ENCODE measurements around the gene RGS14. TPM values are rescaled to one million over a fixed set of nuclear protein-coding genes. Genes with fewer than 3 reads are reported as not detected.

The RGS14 gene
- polyA plus RNA-seq, 1 donor (not counting 4 experiments of a cell fraction or from before 2014, with no cell fraction given) = 8.6 TPM

Other genes starting within 250 kb of the RGS14 start
- 8.6 to 14.0 TPM (median 13.6 TPM) in 3 replicates for gene NSD1, start 224.2 kb upstream of the RGS14 start, polyA plus RNA-seq
- gene RAB24, start 54.2 kb upstream of the RGS14 start, polyA plus RNA-seq = 20.0 to 40.1 TPM (median 22.4 TPM) in 3 replicates
- gene PRELID1, start 54.1 kb upstream of the RGS14 start, polyA plus RNA-seq = 245 to 280 TPM (median 248 TPM) in 3 replicates
- gene MXD3, start 46.0 kb upstream of the RGS14 start, polyA plus RNA-seq = 0.69 to 1.2 TPM (median 0.97 TPM) in 3 replicates
- gene LMAN2, start 6.3 kb upstream of the RGS14 start, polyA plus RNA-seq = 105 to 147 TPM (median 146 TPM) in 3 replicates
- 0.02 to 0.07 TPM (median 0.06 TPM) in 3 replicates for gene SLC34A1, start 26.5 kb downstream of the RGS14 start, polyA plus RNA-seq
- gene PFN3, start 42.7 kb downstream of the RGS14 start, polyA plus RNA-seq = not detected in 3 replicates
- gene F12, start 51.6 kb downstream of the RGS14 start, polyA plus RNA-seq = 6.0 to 11.2 TPM (median 7.7 TPM) in 3 replicates
- gene GRK6, start 68.8 kb downstream of the RGS14 start, polyA plus RNA-seq = 23.4 to 38.5 TPM (median 29.9 TPM) in 3 replicates
- gene PRR7, start 88.9 kb downstream of the RGS14 start, polyA plus RNA-seq = 1.1 to 4.7 TPM (median 4.3 TPM) in 3 replicates
- gene DBN1, start 115.7 kb downstream of the RGS14 start, polyA plus RNA-seq = 57.2 to 73.4 TPM (median 59.4 TPM) in 3 replicates
- 48.5 to 83.6 TPM (median 60.5 TPM) in 3 replicates for gene PDLIM7, start 139.7 kb downstream of the RGS14 start, polyA plus RNA-seq
- gene DOK3, start 151.9 kb downstream of the RGS14 start, polyA plus RNA-seq = 1.5 to 3.6 TPM (median 1.7 TPM) in 3 replicates
- gene DDX41, start 159.0 kb downstream of the RGS14 start, polyA plus RNA-seq = 71.3 to 95.8 TPM (median 81.7 TPM) in 3 replicates
- gene FAM193B, start 196.6 kb downstream of the RGS14 start, polyA plus RNA-seq = 21.9 to 43.6 TPM (median 27.5 TPM) in 3 replicates
- 247 to 341 TPM (median 276 TPM) in 3 replicates for gene TMED9, start 234.3 kb downstream of the RGS14 start, polyA plus RNA-seq
- 15.7 to 34.9 TPM (median 19.6 TPM) in 3 replicates for gene B4GALT7, start 242.2 kb downstream of the RGS14 start, polyA plus RNA-seq